ENCODE results near the gene BPHL. TPM values are rescaled to one million over a fixed set of nuclear protein-coding genes. Genes with fewer than 3 reads are reported as not detected.

Gene BPHL
- total RNA-seq, 1 experiment from 2014 or later = 36.3 TPM

DNA sequence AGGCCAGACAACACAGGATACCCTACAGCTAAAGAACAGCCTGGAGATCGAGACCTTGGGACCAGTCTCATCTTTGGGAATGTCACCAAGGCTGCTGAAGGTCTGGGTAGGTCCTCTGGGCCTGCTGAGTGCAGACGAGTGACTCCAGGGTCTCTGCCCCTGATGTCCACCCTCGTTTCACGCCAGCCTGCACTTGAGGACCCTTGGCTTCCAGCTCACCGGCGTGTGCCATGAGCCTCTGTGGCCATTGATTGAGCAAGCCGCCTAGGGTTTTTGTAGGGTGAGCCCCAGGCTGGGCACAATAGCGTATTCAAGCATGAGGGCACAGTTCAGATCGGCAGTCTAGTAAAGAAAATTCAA, 4.3 kb downstream of the BPHL start:
- POLR2A ChIA-PET = no interaction called here
- Histone ChIP-seq H3K27ac (ENCODE audit: low read length) (no peak overlapping the region), H3K4me3 (ENCODE audit: low read depth in 2 of 2, low read length in 2 of 2) (no peak overlapping the region), H3K27me3 (ENCODE audit: control insufficient read depth, insufficient read depth, low read length) (no peaks in the 10 kb centered on the region), H3K36me3 (ENCODE audit: control insufficient read depth, insufficient read depth, low read length) (peaks cover 4% of the 10 kb centered on the region; the same call in 1 of the 2 replicates), H3K4me1 (ENCODE audit: control insufficient read depth, insufficient read depth, low read length) (no peaks in the 10 kb centered on the region), H3K9me3 (ENCODE audit: control insufficient read depth, insufficient read depth, low read depth, low read length) (no peaks in the 10 kb centered on the region)
- TF ChIP-seq SIN3A (IDR thresholded peaks at IDR 0.05; ENCODE audit: borderline replicate concordance, insufficient read depth, low read depth, low read length) = no peak
- TF ChIP-seq, protein P1, sequence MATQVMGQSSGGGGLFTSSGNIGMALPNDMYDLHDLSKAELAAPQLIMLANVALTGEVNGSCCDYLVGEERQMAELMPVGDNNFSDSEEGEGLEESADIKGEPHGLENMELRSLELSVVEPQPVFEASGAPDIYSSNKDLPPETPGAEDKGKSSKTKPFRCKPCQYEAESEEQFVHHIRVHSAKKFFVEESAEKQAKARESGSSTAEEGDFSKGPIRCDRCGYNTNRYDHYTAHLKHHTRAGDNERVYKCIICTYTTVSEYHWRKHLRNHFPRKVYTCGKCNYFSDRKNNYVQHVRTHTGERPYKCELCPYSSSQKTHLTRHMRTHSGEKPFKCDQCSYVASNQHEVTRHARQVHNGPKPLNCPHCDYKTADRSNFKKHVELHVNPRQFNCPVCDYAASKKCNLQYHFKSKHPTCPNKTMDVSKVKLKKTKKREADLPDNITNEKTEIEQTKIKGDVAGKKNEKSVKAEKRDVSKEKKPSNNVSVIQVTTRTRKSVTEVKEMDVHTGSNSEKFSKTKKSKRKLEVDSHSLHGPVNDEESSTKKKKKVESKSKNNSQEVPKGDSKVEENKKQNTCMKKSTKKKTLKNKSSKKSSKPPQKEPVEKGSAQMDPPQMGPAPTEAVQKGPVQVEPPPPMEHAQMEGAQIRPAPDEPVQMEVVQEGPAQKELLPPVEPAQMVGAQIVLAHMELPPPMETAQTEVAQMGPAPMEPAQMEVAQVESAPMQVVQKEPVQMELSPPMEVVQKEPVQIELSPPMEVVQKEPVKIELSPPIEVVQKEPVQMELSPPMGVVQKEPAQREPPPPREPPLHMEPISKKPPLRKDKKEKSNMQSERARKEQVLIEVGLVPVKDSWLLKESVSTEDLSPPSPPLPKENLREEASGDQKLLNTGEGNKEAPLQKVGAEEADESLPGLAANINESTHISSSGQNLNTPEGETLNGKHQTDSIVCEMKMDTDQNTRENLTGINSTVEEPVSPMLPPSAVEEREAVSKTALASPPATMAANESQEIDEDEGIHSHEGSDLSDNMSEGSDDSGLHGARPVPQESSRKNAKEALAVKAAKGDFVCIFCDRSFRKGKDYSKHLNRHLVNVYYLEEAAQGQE (IDR thresholded peaks at IDR 0.05; ENCODE audit: insufficient read depth in 1 of 2, low read depth in 2 of 2, low read length in 1 of 2) = no peak
- TF ChIP-seq CTCF (IDR thresholded peaks at IDR 0.05) = no peak
- TF ChIP-seq POLR2AphosphoS5 (IDR thresholded peaks at IDR 0.05; ENCODE audit: low read depth, low read length) = no peak
- TF ChIP-seq TCF7L2 (IDR thresholded peaks at IDR 0.05; ENCODE audit: low read depth, low read length) = no peak
- CTCF ChIA-PET = no interaction called here
- in situ Hi-C loops (cut with HindIII; ENCODE audit: low pct_unique_long_range_greater_than_20kb, low sequenced_read_pairs) (no loop called here), intact Hi-C loops (cut with micrococcal nuclease; ENCODE audit: unreplicated experiment) (no loop called here)
- ATAC-seq (no peak), DNase-seq (ENCODE audit: low read depth, low spot score) (no peak)
- no TSS peak for BruUV-seq (replicated peaks)

GRCh38 chr6:3124667-3125066, 6.2 kb downstream of the BPHL start:
- no peak for ATAC-seq
- CTCF ChIA-PET = no interaction called here
- no peaks in the 10 kb centered on the region for H3K4me1 ChIP-seq (ENCODE audit: control insufficient read depth, insufficient read depth, low read length)
- no TSS peak for BruUV-seq (replicated peaks)
- DNase-seq (ENCODE audit: low read depth, low spot score) = no peak
- TF ChIP-seq SIN3A (IDR thresholded peaks at IDR 0.05; ENCODE audit: borderline replicate concordance, insufficient read depth, low read depth, low read length) (no peak), CTCF (IDR thresholded peaks at IDR 0.05) (no peak), POLR2AphosphoS5 (IDR thresholded peaks at IDR 0.05; ENCODE audit: low read depth, low read length) (no peak), TCF7L2 (IDR thresholded peaks at IDR 0.05; ENCODE audit: low read depth, low read length) (no peak)
- TF ChIP-seq, protein P1 (IDR thresholded peaks at IDR 0.05; ENCODE audit: insufficient read depth in 1 of 2, low read depth in 2 of 2, low read length in 1 of 2) = no peak
- H3K4me3 ChIP-seq (ENCODE audit: low read depth in 2 of 2, low read length in 2 of 2) = no peak overlapping the region
- in situ Hi-C loops (cut with HindIII; ENCODE audit: low pct_unique_long_range_greater_than_20kb, low sequenced_read_pairs) = no loop called here
- H3K27ac ChIP-seq (ENCODE audit: low read length) = no peak overlapping the region
- H3K9me3 ChIP-seq (ENCODE audit: control insufficient read depth, insufficient read depth, low read depth, low read length) = no peaks in the 10 kb centered on the region
- intact Hi-C loops (cut with micrococcal nuclease; ENCODE audit: unreplicated experiment) = no loop called here
- POLR2A ChIA-PET = no interaction called here
- no peaks in the 10 kb centered on the region for H3K27me3 ChIP-seq (ENCODE audit: control insufficient read depth, insufficient read depth, low read length)
- H3K36me3 ChIP-seq (ENCODE audit: control insufficient read depth, insufficient read depth, low read length) = 0 out of 2 replicates have a peak, but pooled peaks cover 2% of the 10 kb centered on the region

Measured in Panc1 (cell line).